GM23248 (cell line): Measurements from ENCODE around the gene CPA2. TPM values are rescaled to one million over a fixed set of nuclear protein-coding genes. Genes with fewer than 3 reads are reported as not detected.
"Not testable (repeated sequence)": the region's sequence is repeated elsewhere in the genome, so short reads cannot be mapped to it uniquely, and the experiment has no call there.

Experiments used
- DNase-seq: peaks from one replicate; pipeline ENCODE4 v3.0.0-alpha.2; 2015
- H2AFZ ChIP-seq: fragments of 200-600 bp; sonication (generic); 2 replicates; pipeline ENCODE4 v1.6.1; 2016; ENCODE audit warnings: antibody characterized with exemption
- H3F3A ChIP-seq: fragments of 200-600 bp; sonication (generic); 2 replicates; pipeline ENCODE4 v1.6.1; 2016; ENCODE audit warnings: mild to moderate bottlenecking, antibody characterized with exemption, mixed run types; ENCODE audit not compliant: insufficient read depth
- H3K27ac ChIP-seq: fragments of 200-600 bp; sonication (generic); 2 replicates; pipeline ENCODE4 v1.5.1; 2016; ENCODE audit warnings: mild to moderate bottlenecking
- H3K27me3 ChIP-seq: fragments of 200-600 bp; sonication (generic); replicated peaks from 2 replicates; pipeline ENCODE4 v1.6.1; 2016; ENCODE audit warnings: mild to moderate bottlenecking; ENCODE audit not compliant: insufficient read depth
- H3K36me3 ChIP-seq: fragments of 200-600 bp; sonication (generic); 2 replicates; pipeline ENCODE4 v1.6.1; 2016; ENCODE audit warnings: low read depth, mild to moderate bottlenecking
- H3K4me1 ChIP-seq: fragments of 200-600 bp; sonication (generic); 2 replicates; pipeline ENCODE4 v1.6.1; 2016; ENCODE audit warnings: mild to moderate bottlenecking; ENCODE audit not compliant: insufficient read depth
- H3K4me2 ChIP-seq: fragments of 200-600 bp; sonication (generic); one replicate; pipeline ENCODE4 v1.6.1; 2016; ENCODE audit warnings: mild to moderate bottlenecking; ENCODE audit not compliant: unreplicated experiment
- H3K4me3 ChIP-seq: fragments of 200-600 bp; sonication (generic); 2 replicates; pipeline ENCODE4 v1.5.1; 2016; ENCODE audit warnings: mild to moderate bottlenecking
- H3K79me2 ChIP-seq: fragments of 200-600 bp; sonication (generic); 2 replicates; pipeline ENCODE4 v1.6.1; 2016; ENCODE audit warnings: mild to moderate bottlenecking; ENCODE audit not compliant: insufficient read depth
- H3K9ac ChIP-seq: fragments of 200-600 bp; sonication (generic); 2 replicates; pipeline ENCODE4 v1.6.1; 2016; ENCODE audit warnings: mild to moderate bottlenecking
- H3K9me2 ChIP-seq: fragments of 200-600 bp; sonication (generic); 2 replicates; pipeline ENCODE4 v1.6.1; 2016; ENCODE audit warnings: mixed run types, mild to moderate bottlenecking, moderate library complexity; ENCODE audit not compliant: insufficient read depth
- H3K9me3 ChIP-seq: fragments of 200-600 bp; sonication (generic); one replicate; pipeline ENCODE4 v1.6.1; 2017; ENCODE audit warnings: low read depth
- H4K20me1 ChIP-seq: fragments of 200-600 bp; sonication (generic); 2 replicates; pipeline ENCODE4 v1.6.0; 2016; ENCODE audit not compliant: insufficient read depth
- EZH2 ChIP-seq: fragments of 200-600 bp; sonication (generic); IDR thresholded peaks from 2 replicates; pipeline ENCODE4 v1.6.1; 2018; ENCODE audit warnings: antibody characterized with exemption, mild to moderate bottlenecking; ENCODE audit not compliant: insufficient read depth, poor library complexity, severe bottlenecking
- EZH2phosphoT487 ChIP-seq: fragments of 200-600 bp; sonication (generic); IDR thresholded peaks from 2 replicates; pipeline ENCODE4 v1.6.1; 2018; ENCODE audit warnings: antibody characterized with exemption, moderate library complexity, mild to moderate bottlenecking, low read depth; ENCODE audit not compliant: insufficient read depth
- WGBS, 2 experiments: methylation state at CpG; one replicate each; pipeline ENCODE4 v1.1.6; 2015 to 2017; ENCODE audit warnings: low lambda C conversion rate in 2 of 2, low coverage in 1 of 2; ENCODE audit errors: missing lambda C conversion rate in 2 of 2; 5-methylcytosine and 5-hydroxymethylcytosine counted together
- in situ Hi-C: fragments of 300-500 bp; cut with MboI; formaldehyde crosslinking; loops from 2 replicates; pipeline ENCODE4 v1.15.0; 2020
- polyA plus RNA-seq: library from polyadenylated mRNA; unstranded; fragments of >200 nt; fragmentation: Nextera tagmentation; extraction: Ambion mirVana; gene quantifications from 2 replicates; pipeline ENCODE4 v1.2.1, GENCODE V29; 2016
- total RNA-seq: library from RNA; depleted of rRNA; stranded (reverse); fragments of >200 nt; shearing (Covaris generic); gene quantifications from 2 replicates; pipeline ENCODE4 v1.2.3, GENCODE V29; 2014

Gene CPA2
- total and polyA plus RNA-seq, 2 experiments from 2014 or later, result not detected

DNA sequence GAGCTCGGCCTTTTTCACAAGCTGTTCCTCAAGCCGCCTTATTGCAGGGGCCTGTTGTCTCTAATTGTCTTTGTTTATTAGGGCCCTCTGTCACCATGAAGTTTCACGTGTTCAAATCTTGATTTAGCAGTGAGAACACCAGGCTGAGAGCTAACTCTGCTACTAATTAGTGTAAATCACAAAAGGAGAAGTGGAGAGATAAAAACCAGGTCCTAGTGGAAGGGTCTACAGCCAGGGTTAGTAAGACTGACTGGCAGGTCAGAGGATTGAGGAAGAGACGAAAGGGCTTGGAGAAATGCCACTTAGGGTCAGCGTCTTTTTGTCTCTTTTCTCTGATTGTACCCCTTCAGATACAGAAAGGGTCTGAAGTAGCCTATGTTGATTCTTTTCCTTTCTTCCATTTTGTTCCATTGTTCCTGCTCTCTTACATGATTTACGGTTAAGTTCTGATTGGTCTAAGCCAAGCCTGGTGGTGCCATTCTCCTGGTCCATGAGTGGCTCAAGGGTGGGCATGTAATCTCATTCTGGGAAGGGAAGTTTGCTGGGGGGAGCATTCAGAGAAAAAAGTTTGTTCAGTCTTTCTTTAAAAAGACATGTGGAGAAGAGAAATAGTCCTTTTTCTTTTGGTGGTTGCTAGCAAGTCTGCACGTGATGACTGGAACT, 37.7 kb upstream of the CPA2 start:
- DNase-seq, result no peak
- Histone ChIP-seq H3K27me3 (no peaks in the 10 kb centered on the region), H3K4me3 (no peak overlapping the region), H2AFZ (no peak overlapping the region), H3F3A (no peaks in the 10 kb centered on the region), H3K79me2 (no peaks in the 10 kb centered on the region), H3K27ac (no peak overlapping the region), H4K20me1 (no peaks in the 10 kb centered on the region), H3K4me2 (no peak overlapping the region), H3K9ac (no peak overlapping the region), H3K36me3 (no peaks in the 10 kb centered on the region), H3K9me3 (no peaks in the 10 kb centered on the region), H3K9me2 (no peaks in the 10 kb centered on the region), H3K4me1 (no peaks in the 10 kb centered on the region)
- TF ChIP-seq EZH2phosphoT487, result no peak
- WGBS, 2 experiments, result 65 to 66% methylated on average over 7 of the region's 7 CpGs
- in situ Hi-C loops, result loop anchor here (25.0 kb wide), 1 partner anchor 483 kb away; no protein-coding TSS in a partner anchor

DNA sequence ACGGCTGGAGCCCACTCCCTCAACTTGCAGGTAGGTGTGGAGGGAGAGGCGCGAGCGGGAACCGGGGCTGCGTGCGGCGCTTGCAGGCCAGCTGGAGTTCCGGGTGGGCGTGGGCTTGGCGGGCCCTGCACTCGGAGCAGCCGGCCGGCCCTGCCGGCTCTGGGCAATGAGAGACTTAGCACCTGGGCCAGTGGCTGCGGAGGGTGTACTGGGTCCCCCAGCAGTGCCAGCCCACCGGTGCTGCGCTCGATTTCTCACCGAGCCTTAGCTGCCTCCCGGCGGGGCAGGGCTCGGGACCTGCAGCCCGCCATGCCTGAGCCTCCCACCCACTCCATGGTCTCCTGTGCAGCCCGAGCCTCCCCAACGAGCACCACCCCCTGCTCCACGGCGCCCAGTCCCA, 36.7 kb upstream of the CPA2 start:
- H3K4me3 ChIP-seq, DNase-seq, H3K79me2 ChIP-seq, H3K4me1 ChIP-seq, H3K9me3 ChIP-seq, H3K9me2 ChIP-seq, H3F3A ChIP-seq, H2AFZ ChIP-seq, H3K27me3 ChIP-seq, H3K4me2 ChIP-seq, H3K36me3 ChIP-seq, H3K27ac ChIP-seq, H3K9ac ChIP-seq, H4K20me1 ChIP-seq: not testable (repeated sequence)
- 88 to 90% methylated on average over 23 of the region's 28 CpGs for WGBS, 2 experiments
- in situ Hi-C loops, result loop anchor here (25.0 kb wide), 1 partner anchor 482 kb away; no protein-coding TSS in a partner anchor

DNA sequence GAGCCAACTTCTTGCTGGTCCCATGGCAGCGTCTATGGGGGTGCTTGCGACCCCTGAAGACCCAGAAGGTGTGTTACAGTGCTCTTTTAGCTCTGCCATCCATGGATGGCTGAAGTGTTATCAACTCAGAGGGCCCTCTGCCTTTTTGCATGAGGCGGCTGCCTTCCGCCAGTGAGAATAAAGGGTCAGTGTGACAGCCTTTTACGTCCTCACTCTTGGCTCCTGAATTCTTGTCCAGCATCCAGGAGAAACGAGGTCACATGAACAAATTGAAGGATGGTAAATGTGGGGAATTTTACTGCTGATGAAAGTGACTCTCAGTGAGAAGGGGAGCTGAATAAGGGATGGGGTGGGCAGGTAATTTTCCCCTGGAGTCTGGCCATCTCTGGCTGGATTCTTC, 34.9 kb upstream of the CPA2 start:
- TF ChIP-seq EZH2 (no peak), EZH2phosphoT487 (no peak)
- WGBS, 2 experiments, result 55 to 62% methylated on average over 6 of the region's 6 CpGs
- in situ Hi-C loops, result loop anchor here (25.0 kb wide), 1 partner anchor 481 kb away; no protein-coding TSS in a partner anchor

DNA sequence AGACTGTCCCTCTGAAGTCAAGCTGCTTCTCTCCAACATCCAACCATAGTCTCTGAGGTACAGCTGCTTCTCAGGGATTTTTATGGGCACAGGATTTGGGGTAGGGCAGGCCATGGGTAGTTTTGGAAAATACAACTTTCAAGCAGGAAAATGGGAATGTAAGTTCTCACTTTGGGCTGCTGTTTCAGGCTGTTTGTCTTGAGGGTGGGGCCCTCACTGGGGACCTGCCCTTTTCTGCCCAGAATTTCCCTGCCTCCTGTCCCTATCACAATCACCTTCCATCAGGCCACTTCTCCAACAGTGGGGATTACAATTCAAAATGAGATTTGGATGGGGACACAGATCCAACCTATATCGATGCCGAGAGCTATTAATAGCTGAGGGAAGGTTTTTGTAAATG, 34.5 kb upstream of the CPA2 start:
- Histone ChIP-seq H3K4me3 (no peak overlapping the region), H4K20me1 (no peaks in the 10 kb centered on the region), H3K9me3 (no peaks in the 10 kb centered on the region), H3F3A (no peaks in the 10 kb centered on the region), H3K27ac (no peak overlapping the region), H3K9ac (no peak overlapping the region), H3K4me2 (no peak overlapping the region), H3K9me2 (no peaks in the 10 kb centered on the region), H3K36me3 (no peaks in the 10 kb centered on the region), H3K27me3 (no peaks in the 10 kb centered on the region), H3K79me2 (no peaks in the 10 kb centered on the region), H3K4me1 (no peaks in the 10 kb centered on the region), H2AFZ (no peak overlapping the region)
- WGBS, 2 experiments, result 87 to 94% methylated on average over 2 of the region's 2 CpGs
- no peak for DNase-seq
- TF ChIP-seq EZH2phosphoT487, result no peak
- in situ Hi-C loops, result loop anchor here (25.0 kb wide), 1 partner anchor 480 kb away; no protein-coding TSS in a partner anchor

More for the DNA sequence above, 34.9 kb upstream of the CPA2 start:
- Histone ChIP-seq H3K9me2 (no peaks in the 10 kb centered on the region), H3K27me3 (no peaks in the 10 kb centered on the region), H3K9me3 (no peaks in the 10 kb centered on the region), H3K36me3 (no peaks in the 10 kb centered on the region), H3K9ac (no peak overlapping the region), H4K20me1 (no peaks in the 10 kb centered on the region), H3F3A (no peaks in the 10 kb centered on the region), H3K4me3 (no peak overlapping the region), H3K27ac (no peak overlapping the region), H3K4me2 (no peak overlapping the region), H2AFZ (no peak overlapping the region), H3K79me2 (no peaks in the 10 kb centered on the region), H3K4me1 (no peaks in the 10 kb centered on the region)
- no peak for DNase-seq

DNA sequence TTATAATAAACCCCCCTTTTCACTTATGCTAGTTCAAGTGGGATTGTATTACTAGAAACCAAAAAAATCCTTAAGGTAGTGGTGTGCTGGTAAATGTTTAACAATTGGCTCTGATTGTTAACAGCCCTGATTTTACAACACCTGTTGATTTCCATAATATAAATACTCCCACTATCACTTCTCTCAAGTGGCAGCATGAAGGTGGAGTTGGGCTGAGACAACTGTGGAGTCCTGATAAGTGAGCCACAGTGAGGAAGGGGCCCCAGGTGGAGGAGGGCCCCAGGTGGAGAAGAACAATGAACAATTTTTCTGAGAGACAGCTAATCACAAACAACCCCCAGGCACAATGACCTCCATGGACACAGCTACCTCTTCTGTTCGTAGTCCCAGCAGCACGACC, 32.6 kb upstream of the CPA2 start:
- H3K27me3 ChIP-seq, result no peaks in the 10 kb centered on the region
- H2AFZ ChIP-seq, result no peak overlapping the region
- no peak overlapping the region for H3K4me2 ChIP-seq
- no peaks in the 10 kb centered on the region for H3K79me2 ChIP-seq
- no peak overlapping the region for H3K27ac ChIP-seq
- H3K4me3 ChIP-seq, result no peak overlapping the region
- H4K20me1 ChIP-seq, result no peaks in the 10 kb centered on the region
- no peaks in the 10 kb centered on the region for H3K9me3 ChIP-seq
- DNase-seq, result no peak
- in situ Hi-C loops, result loop anchor here (25.0 kb wide), 1 partner anchor 478 kb away; no protein-coding TSS in a partner anchor
- no peaks in the 10 kb centered on the region for H3K4me1 ChIP-seq
- 50 to 76% methylated on average over 2 of the region's 2 CpGs for WGBS, 2 experiments
- no peak overlapping the region for H3K9ac ChIP-seq
- H3F3A ChIP-seq, result no peaks in the 10 kb centered on the region
- TF ChIP-seq EZH2phosphoT487, result no peak
- no peaks in the 10 kb centered on the region for H3K36me3 ChIP-seq
- no peaks in the 10 kb centered on the region for H3K9me2 ChIP-seq

DNA sequence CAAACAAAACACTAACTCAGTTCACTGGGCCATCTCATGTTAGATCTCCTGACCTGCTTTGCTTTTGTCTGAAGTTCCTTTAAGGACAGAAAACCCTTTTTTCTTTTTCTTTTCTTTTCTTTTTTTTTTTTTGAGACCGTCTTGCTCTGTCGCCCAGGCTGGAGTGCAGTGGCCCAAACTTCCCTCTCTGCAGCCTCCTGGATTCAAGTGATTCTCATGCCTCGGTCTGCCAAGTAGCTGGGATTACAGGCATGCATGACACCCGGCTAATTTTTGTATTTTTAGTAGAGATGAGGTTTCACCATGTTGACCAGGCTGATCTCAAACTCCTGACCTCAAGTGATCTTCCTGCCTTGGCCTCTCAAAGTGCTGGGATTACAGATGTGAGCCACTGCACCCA, 30.3 kb upstream of the CPA2 start:
- in situ Hi-C loops, result loop anchor here (25.0 kb wide), 1 partner anchor 476 kb away; no protein-coding TSS in a partner anchor
- H3K4me2 ChIP-seq, H3F3A ChIP-seq, H3K4me1 ChIP-seq, H2AFZ ChIP-seq, H4K20me1 ChIP-seq, H3K36me3 ChIP-seq, H3K27ac ChIP-seq, H3K4me3 ChIP-seq, H3K79me2 ChIP-seq, H3K9ac ChIP-seq, H3K9me3 ChIP-seq, H3K9me2 ChIP-seq, DNase-seq, H3K27me3 ChIP-seq: not testable (repeated sequence)
- 42 to 49% methylated on average over 4 of the region's 4 CpGs for WGBS, 2 experiments
